Endometrial microvascular endothelial cells (primary cell): ENCODE results near the gene ZNF507. TPM values are rescaled to one million over a fixed set of nuclear protein-coding genes. Genes with fewer than 3 reads are reported as not detected.
"Not testable (repeated sequence)": the region's sequence is repeated elsewhere in the genome, so short reads cannot be mapped to it uniquely, and the experiment has no call there.

Source experiments
- in situ Hi-C: cut with HindIII; loops from 2 replicates; pipeline ENCODE4 v1.10.0; 2017; ENCODE audit warnings: low sequenced_read_pairs, low pct_unique_long_range_greater_than_20kb; ENCODE audit errors: inconsistent ontology term
- total RNA-seq: library from RNA; depleted of rRNA; stranded (reverse); fragments of >200 nt; gene quantifications from one replicate; pipeline ENCODE4 v1.2.3, GENCODE V29; 2015; ENCODE audit errors: inconsistent ontology term

Gene ZNF507
- total RNA-seq, 1 donor from 2014 or later = 8.1 TPM

DNA sequence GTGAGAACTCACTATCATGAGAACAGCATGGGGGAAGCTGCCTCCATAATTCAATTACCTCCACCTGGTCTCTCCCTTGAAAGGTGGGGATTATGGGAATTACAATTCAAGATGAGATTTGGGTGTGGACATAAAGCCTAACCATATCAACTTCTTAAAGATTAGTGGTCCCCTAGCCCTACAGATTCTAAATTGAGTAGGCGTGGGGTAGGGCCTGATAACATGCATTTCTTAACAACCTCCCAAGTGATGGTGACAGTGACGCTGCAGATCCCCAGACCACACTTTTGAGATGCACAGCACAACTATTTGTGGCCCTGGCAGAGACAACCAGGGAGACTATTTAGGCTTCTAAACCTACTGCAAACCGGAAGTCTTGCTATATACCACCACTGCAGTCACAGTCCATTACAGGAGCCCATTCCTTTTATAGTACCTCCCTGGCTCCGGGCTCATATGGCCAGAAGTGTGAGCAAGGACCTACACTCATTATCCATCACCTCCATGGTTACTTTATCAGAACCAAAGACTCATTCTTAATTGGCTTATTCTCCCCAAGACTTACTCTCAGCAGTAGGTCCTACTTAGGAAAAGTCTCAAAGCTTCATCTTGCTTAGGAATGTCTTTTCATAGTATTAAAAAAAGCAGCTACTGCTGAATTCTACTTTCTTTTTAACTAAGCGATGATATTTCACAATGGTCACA lies 58.0 kb downstream of the ZNF507 start:
- in situ Hi-C loops = no loop called here

DNA sequence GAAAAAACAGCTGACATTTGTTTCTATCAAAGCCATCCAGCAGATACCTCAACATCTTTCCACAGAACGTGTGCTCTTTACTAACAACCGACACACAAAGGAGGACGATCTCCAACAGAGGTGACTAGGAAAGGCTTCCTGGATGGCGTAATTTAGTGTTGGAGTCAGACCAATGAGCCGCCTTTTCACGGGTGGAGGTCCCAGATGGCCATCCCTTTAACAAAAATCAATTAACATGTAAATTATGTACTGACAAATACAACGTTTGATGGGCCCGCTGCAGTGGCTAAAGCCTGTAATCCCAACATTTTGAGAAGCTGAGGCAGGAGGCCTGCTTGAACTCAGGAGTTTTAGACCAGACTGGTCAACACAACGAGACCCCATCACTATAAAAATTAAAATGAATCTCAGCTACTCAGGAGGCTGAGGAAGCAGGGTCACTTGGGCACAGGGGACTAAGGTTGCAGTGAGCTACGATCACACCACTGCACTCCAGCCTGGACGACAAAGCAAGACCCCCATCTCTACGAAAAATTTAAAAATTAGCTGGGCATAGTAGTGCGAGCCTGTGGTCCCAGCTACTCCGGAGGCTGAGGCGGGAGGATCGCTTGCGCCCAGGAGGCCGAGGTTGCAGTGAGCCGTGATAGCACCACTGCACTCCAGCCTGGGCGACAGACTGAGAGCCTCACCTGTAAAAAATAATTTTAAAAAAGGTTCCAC lies 59.0 kb downstream of the ZNF507 start:
- in situ Hi-C loops = no loop called here

DNA sequence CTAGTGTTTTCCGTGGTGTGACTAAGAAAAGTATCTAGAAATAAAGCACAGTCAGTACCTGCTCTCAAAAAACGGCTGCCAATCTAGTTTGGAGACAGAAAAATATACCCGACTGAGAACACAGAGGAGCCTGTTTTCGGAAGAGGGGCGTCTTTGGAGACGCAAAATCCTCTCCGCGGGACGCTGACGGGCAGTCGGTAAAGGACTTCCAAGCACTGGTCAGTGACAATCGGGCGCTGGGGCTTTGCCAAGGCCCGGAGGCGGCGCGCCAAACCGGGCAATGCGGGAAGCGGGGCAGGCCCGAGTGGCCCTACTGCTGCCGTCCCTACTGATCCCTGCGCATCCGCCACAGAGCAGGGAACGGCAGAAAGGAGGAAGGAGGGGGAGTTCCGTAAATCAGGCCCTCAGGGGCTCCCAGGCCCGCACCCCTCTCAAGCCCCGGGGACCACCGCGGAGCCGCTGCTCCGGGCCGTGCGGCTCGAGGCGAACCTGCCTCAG lies 59.6 kb downstream of the ZNF507 start:
- in situ Hi-C loops = no loop called here

DNA sequence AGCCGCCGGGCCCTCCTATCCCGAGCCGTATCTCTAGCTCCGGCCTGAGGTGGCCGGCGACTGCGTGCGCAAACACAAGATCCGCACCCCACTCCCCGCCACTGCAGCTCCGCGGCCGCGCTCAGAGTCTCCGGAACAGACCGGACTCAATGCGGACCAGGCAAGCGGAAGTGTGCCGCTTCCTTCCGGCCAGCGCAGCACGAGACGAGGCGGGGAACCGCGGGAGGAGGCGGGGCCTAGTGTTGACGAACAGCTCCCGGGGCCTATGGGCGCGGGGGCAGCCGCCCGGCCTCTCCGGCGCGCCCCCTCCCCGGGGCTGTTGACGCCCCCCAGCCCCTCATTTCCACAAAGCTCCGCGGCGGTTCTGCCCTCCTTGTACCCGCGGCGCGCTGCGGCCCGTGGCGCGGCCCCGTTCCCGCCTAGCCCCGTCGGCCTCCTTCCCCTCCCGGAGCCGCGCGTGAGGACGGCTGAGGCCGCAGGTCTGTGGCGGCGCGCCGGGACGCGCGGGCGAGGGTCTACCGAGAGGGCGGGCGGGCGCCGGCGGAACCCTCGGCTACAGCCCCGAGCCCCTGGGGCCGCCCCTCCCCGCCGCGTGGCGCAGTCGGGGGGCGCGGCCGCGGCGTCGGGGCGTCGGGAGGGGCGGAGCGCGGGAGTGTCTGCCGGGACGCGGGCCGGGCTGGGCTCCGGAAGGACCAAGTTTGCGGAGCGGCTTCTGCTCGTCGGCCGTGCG lies 60.2 kb downstream of the ZNF507 start, which contains the start of gene DPY19L3:
DPY19L3 (plus strand) TSS at position 340 of the 730 bp plus-strand sequence. CDS start 2,484 bp downstream, outside the sequence.
- in situ Hi-C loops = no loop called here

DNA sequence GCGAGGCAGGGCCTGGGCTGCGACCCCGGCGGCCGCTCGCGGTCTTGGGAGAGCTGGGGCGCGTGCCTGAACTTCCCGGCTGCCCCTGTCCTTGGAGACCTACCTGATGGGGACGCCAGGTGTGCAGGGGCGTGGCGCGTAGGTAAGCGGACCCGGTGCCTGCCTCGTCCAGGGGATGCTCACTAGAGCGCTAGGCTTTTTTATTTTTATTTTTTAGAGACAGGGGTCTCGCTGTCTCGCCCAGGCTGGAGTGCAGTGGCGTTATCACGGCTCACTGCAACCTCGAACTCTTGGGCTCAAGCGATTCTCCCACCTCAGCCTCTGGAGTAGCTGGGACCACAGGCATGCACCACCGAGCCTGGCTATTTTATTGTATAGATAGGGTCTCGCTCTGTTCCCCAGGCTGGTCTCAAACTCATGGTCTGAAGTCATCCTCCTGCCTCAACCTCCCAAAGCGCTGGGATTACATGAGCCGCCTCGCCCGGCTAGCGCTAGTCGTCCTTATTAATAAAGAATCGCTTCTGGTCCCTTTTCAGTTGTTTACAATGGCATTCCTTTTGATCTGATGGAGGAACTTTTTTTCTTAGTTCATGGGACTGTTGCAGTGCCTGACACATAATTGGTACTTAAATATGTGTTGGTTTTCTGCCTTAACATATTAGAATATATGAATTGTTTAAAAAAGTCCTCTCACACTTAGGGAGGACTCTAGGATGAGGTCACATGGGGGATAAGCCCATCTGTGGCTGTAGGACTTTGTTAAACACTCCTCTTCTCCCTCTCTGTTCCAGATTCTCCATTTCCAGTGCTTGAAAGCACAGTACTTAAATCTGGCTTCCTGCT lies 61.0 kb downstream of the ZNF507 start:
- in situ Hi-C loops = no loop called here

DNA sequence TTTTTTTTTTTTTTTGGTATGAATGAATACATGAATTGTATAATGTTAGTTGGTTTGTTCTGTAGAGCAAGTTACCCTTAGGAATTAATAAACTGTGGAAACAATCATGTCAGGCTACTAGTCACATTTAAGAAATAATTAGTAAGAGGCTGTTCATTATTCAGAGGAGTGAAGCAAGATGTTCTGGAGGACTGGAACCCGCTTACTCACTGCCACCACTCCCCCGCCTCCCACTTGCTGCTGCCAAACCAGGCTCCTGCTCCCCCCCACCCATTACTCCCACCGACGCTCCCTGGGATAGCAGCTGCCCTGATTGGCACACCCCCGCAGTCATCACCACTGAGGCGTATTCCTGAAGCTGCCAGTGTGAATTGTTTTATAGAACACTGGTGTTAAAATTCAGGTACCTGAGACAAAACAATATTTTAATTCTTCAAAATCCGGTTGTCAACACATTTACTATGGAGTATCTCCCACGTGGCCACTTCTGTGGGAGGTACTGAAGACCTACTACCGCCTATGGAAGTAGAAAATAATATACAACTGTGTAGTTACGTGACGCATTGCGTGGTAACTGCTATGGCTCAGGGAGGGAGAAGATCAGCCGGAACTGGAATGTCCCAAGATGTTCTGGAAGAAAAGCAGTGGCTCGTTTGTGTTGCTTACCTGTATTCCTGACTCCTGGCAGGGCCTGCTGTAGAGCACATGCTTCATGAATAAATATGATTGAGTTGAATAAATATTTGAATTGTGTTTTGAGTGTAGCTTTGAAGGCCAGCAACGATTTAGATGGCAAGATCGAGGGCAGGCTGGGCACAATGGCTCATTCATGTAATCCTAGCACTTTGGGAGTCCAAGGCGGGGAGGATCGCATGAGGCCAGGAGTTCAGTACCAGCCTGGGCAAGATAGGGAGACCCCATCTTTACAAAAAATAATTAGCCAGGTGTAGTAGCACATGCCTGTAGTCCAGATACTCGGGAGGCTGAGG lies 61.9 kb downstream of the ZNF507 start:
- in situ Hi-C loops = no loop called here

DNA sequence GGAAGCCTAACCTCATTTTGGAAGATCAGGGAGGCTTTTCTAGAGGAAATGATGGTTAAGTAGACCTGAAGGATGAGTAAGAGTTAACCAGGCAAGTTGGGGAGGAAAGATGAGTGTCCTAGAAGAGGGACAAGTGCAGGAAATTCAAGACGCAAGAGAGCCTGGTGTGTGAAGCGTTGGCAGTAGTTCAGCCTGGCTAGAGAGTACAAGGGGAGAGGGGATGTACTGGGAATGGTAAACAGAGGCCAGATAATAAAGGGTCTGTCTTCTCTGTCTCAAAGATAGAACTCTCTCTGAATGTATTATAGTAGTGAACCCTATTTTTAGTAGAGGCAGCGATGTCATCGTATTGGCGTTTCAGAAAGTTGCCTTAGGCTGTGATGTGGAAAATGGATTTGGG lies 69.8 kb downstream of the ZNF507 start:
- in situ Hi-C loops = no loop called here

DNA sequence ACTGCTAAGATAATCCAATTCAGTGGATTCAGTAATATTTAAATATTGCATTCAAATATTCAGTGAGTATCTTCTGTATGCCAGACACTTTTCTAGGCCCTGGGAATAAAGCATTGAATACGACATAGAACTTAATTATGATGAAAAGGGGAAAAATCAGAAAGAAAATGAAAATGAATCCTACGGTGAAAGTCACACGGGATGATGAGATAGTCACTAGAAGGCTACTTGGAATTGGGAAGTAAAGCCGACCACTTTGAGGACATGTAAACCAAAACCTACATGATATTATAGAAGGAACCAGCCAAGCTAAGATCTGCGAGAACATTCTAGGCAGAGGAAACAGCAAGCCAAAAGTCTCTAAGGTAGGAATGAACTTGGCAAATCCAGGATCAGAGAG lies 70.3 kb downstream of the ZNF507 start:
- in situ Hi-C loops = no loop called here

DNA sequence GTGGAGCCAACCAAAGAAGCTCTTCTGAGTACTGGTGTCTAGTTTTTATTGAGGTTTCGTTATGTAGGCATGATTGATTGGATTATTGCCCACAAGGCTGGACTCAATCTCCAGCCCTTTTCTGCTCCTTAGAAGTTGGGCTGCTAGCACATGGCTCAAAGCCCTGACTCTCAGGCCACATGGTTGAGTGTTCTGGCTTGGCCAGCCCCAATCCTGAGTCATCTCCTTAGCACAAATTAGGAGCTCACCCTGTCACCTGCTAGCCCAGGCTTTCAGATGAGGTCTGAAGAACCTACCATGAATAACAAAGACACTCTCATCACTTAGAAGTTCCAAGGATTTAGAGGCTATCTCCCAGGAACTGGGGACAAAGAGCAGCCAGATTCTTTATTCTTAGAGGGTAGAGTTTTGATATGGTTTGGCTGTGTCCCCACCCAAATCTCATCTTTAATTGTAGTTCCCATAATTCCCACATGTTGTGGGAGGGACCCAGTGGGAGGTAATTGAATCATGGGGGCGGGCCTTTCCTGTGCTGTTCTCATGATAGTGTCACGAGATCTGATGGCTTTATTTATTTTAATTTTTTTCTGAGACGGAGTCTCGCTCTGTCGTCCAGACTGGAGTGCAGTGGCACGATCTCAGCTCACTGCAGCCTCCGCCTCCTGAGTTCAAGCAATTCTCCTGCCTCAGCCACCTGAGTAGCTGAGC lies 71.5 kb downstream of the ZNF507 start:
- in situ Hi-C loops = no loop called here

DNA sequence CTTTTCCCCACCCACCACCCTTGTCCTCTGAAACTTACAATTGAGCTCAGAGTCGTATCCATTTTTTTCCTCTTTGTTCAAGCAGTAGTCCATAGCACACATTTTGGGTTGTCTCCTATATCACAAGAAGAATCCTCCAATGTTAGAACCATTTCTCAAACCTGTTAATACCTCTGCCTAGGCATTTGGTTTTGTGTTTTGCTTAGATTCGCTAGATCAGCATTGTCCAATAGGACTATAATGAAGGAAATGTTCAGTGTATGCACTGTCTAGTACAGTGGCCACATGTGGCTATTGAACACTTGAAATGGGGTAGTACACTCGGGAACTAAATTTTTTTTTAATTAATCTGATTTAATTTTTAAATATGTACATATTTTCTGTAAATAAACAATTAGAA lies 72.7 kb downstream of the ZNF507 start:
- in situ Hi-C loops = no loop called here

DNA sequence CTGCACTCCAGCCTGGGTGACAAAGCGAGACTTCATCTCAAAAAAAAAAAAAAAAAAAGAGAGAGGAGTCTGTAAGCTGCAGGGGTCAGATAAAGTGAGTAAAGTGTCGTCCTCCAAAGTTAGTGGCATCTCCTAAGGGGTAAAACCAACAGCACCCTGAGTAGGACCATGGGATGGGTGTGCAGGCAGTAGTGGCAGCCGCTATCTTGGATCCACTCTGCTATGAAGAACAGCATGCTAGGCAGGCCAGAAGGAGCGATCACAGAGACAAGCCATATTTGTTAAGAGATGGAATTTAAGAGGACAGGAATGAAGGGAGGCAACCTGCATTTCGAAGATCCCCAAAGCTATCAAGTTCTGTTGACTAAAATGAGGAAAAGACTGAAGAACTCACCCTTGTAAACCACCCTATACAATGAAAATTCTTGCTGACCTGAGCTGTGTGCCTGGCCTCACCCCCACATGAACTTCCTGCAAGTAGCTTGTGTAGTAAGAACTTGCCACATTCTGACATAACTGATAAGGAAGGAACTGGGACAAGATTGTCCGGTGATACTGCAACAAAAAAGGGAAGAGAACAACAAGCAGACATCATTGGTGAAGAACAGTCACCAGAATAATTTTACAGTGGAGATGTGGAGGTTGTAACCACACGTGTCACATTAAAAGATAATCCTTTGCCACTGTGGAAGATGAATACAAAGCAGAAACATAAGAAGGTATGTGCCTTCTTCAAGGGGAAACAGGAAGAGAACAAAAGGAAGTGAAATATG lies 76.4 kb downstream of the ZNF507 start:
- in situ Hi-C loops = no loop called here

DNA sequence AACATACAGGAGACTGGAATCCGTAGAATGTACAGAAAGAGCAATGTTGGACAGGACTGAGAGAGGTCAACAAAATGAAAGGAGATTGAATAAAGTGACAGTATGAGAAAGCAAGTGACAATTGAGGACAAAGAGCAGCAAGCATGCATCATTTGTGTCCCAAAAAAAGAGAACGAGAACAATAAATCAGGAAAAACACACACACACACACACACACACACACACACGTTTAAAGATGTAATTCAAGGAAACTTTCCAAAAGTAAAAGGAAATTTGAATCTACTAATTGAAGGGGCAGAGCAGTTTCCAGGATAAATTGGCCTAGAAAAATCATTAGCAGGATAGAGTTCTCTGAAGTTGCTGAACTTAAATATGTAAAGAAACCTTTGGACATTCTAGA lies 77.0 kb downstream of the ZNF507 start:
- in situ Hi-C loops = no loop called here

DNA sequence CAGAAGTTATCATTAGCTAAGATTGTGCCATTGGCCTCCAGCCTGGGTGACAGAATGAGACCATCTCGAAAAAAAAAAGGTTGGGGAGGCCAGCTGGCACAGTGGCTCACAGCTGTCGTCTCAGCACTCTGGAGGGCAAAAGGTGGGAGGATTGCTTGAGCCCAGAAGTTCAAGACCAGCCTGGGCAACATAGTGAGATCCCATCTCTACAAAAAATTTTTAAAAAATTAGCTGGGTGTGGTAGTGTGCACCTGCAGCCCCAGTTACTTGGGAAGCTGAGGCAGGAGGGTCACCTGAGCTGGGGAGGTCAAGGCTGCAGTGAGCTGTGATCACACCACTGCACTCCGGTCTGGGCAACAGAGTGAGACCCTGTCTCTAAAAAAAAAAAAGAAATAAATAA lies 78.5 kb downstream of the ZNF507 start:
- in situ Hi-C loops = not testable (repeated sequence)

DNA sequence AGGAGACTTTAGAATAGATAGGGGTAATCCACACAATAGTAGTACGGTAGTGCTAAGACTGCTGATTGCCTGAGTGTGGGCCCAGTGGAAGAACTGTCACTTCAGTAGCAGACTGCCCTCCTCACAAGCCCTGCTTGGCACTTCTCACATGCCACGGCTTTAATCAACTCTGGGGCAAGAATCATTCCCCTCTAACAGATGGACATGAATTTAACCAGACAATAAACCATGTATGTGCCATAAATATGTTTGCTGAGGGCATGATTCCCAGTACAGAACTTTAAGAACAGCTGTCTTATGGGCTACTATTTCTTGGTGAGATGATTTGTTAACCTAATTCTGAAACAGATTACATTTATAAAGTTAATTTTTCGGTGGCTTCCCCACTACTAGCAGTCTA lies 82.1 kb downstream of the ZNF507 start:
- in situ Hi-C loops = no loop called here

DNA sequence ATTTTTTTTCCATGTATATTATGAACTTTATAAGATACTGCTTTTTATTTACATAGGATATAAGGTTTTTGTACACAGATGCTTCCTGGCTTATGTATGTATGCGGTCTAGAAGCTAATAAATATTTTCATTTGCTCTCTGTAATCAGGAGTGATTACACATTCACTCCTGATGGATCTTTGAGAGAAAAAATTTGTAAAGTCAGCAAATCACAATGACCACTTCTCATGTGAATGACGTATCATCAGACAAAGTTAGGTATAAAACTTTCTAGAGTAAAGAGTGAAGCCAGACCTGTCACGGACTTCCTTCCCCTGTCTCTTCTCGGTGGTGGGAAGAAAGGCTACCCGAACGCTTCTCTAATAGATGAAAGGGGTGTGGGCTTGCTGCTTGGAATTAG lies 91.3 kb downstream of the ZNF507 start:
- in situ Hi-C loops = no loop called here

DNA sequence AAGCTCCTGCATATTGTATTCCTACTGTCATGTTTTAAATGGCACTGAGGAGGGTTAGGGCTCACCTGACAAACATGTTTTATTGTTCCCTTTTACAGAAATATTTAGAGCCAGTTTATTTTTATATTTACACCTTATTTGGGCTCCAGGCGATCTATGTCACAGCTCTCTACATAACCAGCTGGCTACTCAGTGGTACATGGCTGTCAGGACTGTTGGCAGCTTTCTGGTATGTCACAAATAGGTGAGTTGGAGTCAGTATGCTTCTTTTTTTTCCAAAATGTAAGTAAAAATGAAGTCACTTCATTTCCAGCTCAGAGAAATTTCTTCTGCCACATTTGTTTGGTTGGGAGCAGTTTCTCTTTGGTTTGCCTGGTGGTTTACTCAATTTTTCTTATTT lies 91.7 kb downstream of the ZNF507 start:
- in situ Hi-C loops = no loop called here
